Right hindlimb (tissue), 1 donor: Measurements from ENCODE around the gene SCD5.
A peak's percentile ranks its signal among the peaks of the same experiment; 100 is the strongest.

Experiments used
- DNase-seq: peaks from one replicate; pipeline ENCODE4 v3.0.0-alpha.2; 2018

Gene SCD5

DNA sequence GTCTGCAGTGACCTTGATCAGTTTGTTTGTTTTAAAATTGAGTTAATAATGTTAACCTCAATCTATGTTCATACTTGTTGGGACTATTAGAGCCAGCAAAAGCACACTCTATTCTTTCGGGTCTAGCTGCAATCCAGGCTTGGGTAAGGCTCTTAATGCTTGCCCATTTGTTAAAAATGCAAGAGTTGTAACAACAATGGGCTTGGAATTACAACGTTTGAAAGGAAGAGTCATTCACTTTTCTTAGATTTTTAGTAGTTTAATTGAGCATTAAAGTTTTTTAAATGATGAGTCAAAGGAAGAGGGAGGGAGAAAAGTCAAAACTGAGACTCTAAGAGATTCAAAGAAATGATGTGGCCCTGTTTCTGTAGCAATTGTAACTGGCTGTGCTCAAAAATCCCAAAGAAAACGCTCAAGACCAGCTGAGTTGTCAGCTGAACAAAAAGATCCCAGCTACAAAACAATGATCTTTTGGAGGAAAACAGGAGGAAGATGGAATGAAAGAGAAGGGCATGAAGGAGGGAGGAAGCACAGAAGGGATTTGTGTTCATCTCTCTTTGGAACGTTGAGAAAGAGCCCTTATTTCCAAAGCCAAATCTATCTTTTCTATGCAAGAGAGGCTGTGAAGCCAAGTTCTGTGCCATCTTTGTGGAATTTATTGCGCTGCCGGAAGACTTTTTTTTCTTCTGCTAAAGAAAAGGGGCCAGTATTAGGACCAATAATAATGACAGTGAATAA lies 5.5 kb downstream of the SCD5 start:
- DNase-seq, result no peak

DNA sequence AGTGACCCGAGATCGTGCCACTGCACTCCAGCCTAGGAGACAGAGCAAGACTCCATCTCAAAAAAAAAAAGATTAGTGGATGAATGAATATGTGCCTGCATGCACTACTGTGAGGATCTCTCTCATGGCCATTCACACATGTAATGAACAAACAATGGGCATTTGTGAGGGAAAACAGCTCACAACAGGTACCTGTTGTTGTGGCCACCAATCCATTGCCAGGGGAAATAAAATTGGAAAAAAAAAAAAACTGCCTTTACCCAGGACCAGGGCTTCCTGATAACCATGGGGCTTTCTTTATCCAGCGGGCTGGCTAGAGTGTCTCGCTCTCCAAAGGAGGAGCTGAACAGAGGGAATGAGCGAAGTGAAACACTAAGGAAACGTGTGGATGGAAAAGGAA lies 7.4 kb downstream of the SCD5 start:
- DNase-seq, result no peak

DNA sequence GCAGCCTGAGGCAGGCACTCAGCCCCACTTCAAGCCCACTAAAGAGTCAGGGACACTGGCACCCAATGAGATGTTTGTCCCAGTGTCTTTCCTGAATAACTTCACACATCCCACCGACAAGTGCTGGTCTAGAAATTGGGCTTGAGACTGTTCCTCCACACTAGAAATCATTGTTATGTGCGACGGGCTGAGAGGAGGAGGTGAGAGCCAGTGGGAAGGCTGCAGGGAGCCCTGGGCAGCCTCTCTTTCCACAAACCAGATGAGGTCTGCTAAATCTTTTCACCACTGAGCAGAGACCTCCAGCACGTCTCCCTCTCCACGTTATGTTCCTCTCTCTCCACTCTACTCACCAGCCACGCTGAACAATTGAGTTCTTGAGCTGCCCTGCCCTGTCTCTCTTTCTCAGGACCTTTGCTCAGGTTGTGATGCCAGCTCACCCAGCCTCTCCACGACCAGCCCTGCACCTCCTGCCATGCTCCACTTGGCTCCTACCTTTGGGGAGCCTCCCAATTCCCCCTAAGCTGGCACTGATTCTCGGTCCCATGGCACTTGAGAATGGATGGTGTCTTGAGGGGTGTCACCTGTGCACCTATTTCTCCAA lies 8.4 kb downstream of the SCD5 start:
- no peak for DNase-seq

DNA sequence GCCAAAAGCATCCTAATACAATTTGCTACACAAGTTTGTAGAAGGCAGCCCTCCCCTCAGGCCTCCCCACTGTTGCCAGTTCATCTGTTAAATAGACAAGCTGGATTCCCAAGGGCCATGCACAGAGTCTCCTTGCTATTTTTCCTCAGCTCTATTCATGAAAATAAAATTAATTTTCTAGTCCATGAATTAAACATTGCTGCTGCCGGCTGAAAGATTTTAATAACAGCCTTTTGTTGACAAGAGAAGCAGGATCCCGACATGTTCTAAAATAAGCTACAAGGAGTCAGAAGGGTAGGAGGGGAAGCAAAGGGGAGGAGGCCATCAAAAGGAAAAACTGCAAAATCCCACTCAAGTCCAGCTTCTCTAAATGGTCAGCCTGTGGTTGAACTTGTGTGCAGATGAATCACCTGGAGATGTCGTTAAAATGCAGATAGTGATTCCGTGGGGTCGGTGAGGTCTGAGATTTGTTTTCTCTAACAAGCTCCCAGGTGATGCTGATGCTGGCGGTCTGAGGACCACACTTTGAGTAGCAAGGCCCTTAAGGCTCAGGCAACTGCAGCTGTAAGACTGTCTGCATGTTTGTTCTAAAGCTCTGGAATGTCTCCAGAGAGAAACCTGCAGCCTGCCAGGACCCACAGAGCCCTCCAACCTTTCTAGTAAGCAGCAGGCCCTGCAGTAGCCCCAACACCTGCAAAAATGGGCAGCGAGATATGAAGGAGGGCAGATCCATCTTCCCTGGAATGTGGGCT lies 9.4 kb downstream of the SCD5 start:
- DNase-seq, result no peak

DNA sequence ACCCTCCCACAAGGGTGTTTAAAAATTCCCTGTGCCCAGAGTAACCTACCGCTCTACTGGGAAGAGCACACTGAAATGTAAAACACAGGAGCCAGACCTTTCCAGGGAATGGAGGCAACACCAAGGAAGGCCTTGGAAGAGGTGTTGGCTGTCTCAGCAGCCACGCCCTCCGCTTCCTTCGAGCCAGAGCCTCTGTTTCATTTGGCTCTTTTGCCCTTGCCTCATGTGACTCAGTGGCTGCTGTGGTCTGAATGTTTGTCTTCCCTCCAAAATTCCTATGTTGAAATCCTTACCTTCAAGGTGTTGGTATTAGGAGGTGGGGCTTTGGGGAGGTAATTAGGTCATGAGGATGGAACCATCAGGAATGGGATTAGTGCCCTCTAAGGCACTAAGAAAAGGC lies 11.3 kb downstream of the SCD5 start:
- no peak for DNase-seq

DNA sequence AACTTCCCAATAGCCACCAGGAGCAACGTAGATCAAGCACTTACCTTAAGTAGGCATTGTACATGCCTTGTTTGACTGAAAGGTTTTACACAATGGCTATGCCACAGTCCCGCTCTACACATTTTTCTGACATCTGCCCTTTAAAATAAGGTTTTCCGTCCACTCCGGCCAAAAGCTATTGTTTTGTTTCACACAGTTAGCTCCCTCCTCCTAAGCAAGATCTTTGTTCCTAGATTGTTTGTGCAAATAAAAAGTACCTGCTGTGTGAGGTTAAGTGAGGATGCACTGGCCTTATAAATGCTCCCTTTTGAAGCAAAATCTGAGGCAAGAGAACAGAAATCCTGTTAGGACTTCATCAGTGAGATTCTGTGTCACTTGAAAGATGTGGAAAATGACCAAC lies 11.8 kb downstream of the SCD5 start:
- DNase-seq, result no peak

DNA sequence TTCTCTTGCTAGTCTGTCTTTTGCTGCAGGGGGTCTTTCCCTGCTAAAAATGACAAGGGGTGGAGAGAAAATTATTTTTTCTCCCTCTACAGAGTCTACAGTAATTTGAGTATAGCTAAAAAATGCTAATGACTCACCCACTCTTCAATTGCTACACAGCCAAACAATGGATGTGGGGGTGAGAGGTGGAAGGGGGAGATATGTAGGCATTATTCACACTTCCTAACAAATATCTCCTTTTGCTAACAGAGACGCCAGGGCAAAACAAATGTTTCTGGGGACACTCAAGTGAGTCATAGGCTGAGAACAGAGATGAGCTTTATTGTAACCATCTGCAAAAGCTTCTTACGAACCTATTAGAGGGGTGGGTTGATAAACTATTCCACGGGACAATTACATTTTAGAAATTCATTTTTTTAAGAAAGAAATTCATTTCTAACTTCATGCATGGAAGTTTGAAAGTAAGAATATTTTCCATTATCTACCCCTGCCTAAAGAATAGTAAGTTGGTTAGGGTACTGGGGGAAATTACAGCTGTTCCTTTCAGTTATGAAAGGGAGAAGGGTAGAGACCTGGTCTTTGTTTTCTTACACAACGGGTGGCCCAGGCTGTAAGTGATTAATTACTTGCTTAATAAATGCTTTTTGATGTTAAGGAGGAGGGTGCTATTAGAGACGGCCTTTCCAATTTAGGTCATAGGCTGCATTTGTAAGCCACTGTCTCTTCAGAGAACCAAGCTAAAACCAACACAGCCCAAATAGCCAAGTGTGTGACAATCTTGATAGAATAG lies 12.8 kb downstream of the SCD5 start:
- DNase-seq, result no peak

DNA sequence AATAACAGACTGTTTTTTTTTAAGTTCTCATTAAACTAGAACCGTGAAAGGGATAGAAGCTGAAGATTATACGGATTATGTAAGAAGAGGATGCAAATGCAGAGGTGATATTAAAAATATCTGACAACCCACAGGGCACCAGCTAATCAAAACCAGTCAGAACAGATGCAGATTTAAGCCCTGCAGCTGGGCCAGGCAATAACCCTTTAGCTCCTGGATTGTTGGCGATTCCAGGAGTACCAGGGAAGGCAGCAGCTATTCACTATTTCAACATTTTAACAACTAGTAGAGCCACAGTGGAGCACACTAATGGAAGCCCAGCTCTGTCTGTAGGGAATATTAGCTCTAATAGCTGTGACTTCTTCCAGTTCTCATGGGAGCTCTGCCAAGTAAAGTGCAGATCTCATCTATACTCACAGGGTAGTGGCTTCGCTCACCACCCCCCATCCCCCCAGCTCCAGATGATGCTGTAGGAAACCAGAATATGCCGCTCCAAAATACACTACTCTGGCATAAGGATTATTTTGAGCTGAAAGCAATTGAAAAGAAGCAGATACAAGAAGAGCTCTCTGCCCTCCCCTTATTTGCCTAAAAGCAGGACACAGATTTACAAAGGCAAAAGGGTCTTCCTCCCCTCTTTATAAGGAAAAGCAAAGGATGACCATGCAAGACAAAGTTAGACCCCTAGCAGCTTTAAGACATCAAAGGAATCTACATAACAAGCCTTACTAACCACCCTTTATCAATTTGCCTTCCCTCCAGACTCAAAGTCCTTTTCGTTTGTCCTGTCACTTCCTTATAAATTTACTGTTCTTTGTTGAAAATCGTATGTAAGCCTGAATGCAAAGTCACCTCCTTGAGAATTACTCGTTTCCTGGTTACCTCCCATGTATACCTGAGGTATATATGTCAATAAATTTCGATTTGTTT lies 13.7 kb downstream of the SCD5 start:
- no peak for DNase-seq

DNA sequence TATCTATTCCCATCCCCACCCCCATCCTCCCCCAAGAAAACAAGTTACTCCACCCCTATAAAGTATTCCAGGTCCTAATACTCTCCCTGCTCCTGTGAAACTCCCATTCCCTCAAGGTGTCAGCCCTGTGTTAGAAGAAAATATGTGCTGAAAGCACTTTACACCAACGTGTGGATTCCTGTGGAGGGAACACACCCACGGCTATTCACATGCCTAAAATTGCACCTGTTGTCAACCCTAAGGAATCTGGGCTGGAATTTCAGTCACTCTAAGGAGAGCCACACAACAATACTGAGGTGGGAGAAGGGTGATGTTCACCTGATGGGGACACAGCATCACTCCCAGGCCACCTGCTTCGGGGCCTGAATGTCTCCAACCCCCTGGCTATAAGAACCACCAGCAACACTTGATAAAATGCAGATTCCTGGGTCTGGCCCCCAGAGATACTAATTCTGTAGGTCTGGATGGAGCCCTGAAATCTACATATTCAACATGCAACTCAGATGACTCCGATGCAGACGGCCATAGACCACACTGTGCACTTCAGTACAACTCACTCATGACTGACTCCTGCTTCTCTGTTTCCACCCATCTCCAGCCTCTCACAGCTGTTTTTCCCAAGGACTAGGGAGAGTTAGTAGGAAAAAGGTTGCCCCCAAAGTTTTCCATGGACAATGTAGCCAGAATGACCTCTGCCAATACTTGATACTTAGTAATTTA lies 15.8 kb downstream of the SCD5 start:
- no peak for DNase-seq

DNA sequence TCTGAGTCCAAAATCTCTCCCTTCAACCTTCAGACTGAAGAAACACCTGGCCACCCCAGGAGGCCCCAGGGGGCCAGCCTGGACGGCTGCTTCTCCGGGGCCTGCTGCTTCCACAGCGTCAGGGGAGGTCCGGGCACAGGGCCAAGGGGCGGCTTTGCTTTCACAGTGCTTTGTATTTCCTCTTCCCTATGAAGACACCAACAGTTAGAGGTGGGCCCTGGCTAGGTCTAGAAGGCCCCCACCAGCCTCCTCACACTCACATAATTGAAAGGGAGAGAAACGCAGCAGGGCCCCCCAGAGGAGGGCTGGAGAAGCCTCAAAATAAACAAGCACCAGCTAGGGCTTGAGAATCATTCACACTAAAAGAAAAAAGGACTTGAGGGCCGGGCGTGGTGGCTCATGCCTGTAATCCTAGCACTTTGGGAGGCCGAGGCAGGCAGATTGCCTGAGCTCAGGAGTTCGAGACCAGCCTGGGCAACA lies 17.8 kb downstream of the SCD5 start:
- DNase-seq, result peak; percentile 84

DNA sequence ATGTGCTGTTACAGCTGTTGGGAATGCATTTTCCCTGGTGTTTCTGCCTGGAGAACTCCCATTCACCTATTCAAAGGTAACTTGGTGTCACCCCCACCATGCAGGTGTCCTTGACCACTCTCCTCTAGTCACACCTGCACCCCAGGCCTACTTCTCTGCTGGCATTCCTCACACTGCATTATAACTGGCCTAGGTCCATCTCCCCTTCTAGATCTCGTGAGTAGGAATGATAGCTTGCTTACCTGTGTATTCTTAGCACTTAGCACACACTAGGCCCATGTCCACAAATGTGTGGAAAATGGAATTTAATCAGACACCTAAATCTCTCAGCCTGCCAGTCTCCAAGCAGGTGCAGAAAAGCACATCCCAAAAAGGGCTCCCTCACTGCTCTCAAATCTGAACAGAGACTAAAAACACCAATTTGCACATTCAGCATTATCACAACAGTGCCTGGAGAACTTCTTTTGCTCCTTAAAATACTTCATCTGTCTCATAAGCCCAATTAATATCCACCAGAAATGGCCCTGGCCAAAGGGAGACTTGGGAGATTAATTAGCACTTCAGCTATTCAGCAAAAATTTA lies 18.3 kb downstream of the SCD5 start:
- no peak for DNase-seq

DNA sequence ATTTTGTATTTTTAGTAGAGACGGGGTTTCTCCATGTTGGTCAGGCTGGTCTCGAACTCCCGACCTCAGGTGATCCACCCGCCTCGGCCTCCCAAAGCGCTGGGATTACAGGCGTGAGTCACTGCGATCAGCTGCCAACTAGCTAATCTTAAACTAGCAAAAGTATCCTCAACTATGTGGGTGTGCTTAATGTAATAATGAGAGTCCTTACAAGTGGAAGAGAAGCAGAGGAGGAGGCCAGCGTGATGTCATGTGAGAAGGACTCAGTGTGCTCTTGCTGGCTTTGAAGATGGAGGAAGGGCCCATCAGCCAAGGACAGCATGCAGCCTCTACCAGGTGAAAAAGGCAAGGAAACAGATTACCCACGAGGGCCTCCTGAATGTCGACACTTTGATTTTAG lies 19.6 kb downstream of the SCD5 start:
- DNase-seq, result no peak

DNA sequence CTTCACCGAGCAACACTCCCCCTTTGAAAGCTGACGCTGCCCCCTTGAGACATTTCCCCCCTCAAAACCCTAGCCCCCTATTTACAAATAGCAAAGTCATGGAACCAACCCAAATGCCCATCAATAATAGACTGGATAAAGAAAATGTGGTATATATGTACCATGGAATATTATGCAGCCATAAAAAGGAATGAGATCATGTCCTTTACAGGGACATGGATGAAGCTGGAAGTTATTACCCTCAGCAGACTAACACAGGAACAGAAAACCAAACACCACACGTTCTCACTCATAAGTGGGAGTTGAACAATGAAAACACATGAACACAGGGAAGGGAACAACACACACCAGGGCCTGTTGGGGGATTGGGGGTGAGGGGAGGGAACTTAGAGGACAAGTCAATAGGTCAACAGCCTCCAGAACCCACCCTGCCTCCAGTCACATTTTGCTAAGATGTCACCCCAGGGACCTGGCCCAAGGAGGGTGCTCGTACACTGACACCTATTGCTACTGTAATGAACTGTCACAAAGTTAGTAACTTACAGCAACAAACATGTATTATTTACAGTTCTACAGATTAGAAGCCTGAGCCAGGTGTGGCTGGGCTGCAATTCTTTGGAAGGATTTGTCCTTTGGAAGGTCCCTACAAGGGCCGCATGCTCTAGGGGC lies 20.6 kb downstream of the SCD5 start:
- no peak for DNase-seq

DNA sequence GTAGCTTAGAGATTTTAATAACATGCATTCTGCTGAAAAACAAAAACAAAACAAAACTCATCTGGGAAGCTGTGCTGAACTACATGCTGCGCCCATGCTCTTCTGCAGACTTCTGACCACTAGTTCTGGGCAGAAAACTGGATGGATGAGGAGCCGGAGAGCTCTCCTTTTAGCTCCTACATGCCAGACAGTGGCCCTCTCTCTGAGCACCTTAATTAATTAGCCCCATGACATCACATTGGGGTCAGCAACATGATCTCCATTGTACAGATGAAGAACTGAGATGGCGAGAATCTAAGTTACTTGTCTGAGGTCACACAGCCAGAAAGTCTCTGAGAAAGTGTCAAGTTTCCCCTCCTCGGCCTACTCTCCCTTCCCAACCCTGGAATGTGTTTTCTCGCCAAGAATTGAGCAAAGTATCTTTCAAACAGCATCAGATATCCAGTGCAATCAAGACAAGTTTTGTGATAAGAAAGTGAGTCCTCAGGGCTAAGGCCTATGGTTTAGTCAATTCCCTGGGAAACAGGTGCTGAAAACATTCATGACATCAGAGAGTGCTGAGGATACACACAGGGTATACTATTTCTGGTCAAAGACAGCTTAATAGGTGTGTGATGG lies 21.6 kb downstream of the SCD5 start:
- DNase-seq, result no peak

DNA sequence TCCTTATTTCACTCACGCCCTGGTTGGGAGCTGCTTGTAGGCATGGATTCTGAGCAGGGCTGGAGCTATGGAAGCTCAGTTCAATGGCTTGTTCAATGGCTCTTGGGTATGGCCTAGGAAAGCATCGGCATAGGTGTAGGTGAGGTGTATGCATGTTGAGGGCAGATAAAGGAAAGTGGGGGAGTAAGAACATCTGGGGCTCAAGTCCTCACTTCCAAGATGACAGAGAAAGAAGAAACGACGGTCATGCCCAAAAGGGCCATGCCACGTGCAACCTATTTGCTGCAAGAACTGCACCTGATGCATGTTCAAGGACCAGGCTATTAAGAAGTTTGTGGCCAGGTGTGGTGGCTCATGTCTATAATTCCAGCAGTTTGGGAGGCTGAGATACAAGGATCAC lies 23.4 kb downstream of the SCD5 start:
- DNase-seq, result no peak

DNA sequence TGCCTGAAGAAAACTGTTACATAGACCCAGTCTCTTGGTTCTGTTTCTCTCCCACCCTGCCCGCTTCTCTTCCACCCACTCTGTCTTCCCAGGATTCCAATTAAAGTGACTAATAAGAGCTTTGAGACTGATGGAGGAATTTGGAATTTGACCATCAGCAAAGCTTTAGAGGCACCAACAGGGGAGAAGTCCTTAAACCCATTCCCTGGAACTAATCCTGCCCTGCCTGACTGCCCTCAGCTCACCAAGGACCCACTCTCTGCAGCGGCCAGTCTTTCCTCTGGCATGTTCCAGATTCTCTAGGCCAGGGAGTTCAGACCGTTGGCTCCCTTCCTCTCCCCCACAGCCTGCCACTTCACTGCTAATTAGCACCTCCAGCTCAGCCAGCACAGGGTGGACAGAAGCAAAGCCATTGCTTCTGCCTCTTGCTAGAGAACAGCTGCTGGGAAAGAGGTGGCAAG lies 23.9 kb downstream of the SCD5 start:
- DNase-seq, result no peak

DNA sequence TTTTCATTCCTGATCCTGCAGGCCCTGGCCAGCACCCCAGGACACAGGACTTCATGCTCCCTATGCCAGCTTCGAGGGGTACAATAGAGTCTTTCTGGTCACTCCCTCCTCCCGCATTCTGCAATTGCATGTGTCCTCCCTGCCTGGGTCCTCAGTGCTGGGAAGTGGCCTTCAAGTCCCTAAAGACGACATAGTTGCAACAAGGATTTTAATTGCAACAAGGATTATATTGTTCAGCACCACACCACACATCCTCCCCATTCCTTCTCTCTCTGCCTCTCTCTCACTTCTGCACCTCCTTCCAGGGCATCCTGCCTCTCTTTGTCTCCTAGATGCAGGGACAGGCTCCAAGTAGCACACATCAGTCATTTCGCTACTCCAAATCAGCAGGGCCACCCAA lies 25.5 kb downstream of the SCD5 start:
- DNase-seq, result no peak

DNA sequence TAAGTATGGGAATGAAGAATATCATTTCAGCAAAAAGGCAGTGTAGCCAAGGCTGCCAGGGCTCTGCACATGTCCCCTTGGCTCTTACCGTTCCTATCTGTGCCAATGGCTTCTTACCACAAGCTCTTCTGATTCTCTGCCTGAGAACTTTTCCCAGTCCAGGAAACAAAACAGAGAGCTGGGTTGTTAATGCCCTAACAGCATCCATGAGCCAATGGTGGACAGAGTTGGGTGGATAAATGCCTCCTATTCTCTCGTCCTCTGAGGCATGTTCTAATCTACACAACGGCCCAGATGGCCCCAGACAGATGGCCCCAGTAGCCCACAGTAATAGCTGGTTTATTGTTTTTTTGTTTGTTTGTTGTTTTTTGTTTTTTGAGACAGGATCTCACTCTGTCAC lies 28.0 kb downstream of the SCD5 start:
- DNase-seq, result no peak

DNA sequence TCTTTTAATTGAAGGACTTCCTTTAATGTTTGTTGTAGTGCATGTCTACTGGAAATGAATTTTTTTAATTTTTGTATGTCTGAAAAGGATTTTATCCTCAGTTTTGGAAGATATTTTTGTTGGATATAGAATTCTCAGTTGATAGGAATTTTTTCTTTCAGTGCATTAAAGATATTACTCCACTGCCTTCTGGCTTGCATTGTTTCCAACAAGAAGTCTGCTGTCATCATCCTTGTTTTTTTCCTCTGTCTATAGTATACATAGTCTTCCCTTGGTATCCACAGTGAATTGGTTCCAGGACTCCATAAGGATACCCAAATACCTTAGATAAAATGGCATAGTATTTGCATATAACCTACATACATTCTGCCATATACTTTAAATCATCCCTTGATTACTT lies 33.5 kb downstream of the SCD5 start:
- DNase-seq, result no peak

DNA sequence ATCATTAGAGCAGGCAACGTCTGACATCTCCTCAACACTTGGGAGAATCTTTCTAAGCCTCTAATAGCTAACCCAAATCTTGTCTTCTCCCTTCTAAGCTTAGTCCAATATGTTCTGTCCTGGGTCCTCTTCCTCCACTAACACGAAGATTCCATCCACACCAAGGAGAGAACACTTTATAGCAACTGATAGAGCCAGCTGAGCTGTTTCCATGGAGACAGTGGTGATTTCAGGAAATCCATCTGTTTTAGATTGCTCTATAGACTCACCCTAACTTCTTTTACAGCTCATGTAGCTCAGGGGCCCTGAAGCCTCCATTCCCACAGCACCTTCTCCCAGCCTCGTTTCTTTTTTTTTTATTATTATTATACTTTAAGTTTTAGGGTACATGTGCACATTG lies 37.4 kb downstream of the SCD5 start:
- DNase-seq, result no peak
